Spleen (tissue), 7 donors: Measurements from ENCODE around the gene USP54.
"Not testable (repeated sequence)": the region's sequence is repeated elsewhere in the genome, so short reads cannot be mapped to it uniquely, and the experiment has no call there.

Source experiments
- POLR2A ChIP-seq, 3 donors: fragments of 450-650 bp; IDR thresholded peaks; one replicate each; pipeline ENCODE4 v1.5.1; 2017; ENCODE audit warnings: antibody characterized with exemption in 3 of 3, mild to moderate bottlenecking in 1 of 3
- TF ChIP-seq, protein P1 (sequence below), 11 experiments: fragments of 200-600 bp in 7 of 11; fragments of 450-650 bp in 4 of 11; sonication (generic) in 4 of 11; IDR thresholded peaks in 8 of 11; conservative IDR thresholded peaks in 3 of 11; 1 replicate in 7 of 11; 2 replicates in 4 of 11; pipeline versions ENCODE4 v1.4.0 to v1.8.0; 2016 to 2021; ENCODE audit warnings: antibody characterized with exemption in 11 of 11, inconsistent platforms in 4 of 11, mild to moderate bottlenecking in 1 of 11
- donor health status: DM: no; HTN: no; CAD: no; lungs with moderate emphysema.
- donor health status: DM: no; HTN: no; CAD: no.
- donor health status: DM: no; HTN: no; CAD: no.

- TF ChIP-seq, protein P1, sequence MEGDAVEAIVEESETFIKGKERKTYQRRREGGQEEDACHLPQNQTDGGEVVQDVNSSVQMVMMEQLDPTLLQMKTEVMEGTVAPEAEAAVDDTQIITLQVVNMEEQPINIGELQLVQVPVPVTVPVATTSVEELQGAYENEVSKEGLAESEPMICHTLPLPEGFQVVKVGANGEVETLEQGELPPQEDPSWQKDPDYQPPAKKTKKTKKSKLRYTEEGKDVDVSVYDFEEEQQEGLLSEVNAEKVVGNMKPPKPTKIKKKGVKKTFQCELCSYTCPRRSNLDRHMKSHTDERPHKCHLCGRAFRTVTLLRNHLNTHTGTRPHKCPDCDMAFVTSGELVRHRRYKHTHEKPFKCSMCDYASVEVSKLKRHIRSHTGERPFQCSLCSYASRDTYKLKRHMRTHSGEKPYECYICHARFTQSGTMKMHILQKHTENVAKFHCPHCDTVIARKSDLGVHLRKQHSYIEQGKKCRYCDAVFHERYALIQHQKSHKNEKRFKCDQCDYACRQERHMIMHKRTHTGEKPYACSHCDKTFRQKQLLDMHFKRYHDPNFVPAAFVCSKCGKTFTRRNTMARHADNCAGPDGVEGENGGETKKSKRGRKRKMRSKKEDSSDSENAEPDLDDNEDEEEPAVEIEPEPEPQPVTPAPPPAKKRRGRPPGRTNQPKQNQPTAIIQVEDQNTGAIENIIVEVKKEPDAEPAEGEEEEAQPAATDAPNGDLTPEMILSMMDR (IDR thresholded peaks at IDR 0.05 in 8 of 11, conservative IDR thresholded peaks at IDR 0.05 in 3 of 11): not testable (repeated sequence)
- TF ChIP-seq POLR2A (IDR thresholded peaks at IDR 0.05): not testable (repeated sequence)
Observed at GRCh38 chr10:73617143-73617542, 26.0 kb upstream of the USP54 start.
